ENCODE results near the gene NAGPA.

NAGPA gene

GRCh38 chr16:5027575-5028235, 6.0 kb downstream of the NAGPA start:
- no peak for DNase-seq (ENCODE audit: low read depth in 2 of 2)

- no peak for DNase-seq (ENCODE audit: low read depth in 2 of 2)
Observed at GRCh38 chr16:5027086-5027485, 6.6 kb downstream of the NAGPA start.

- DNase-seq (ENCODE audit: low read depth in 2 of 2) = no peak
Observed at GRCh38 chr16:5026664-5027063, 7.1 kb downstream of the NAGPA start.

- no peak for DNase-seq (ENCODE audit: low read depth in 2 of 2)
Observed at GRCh38 chr16:5025171-5025632, 8.5 kb downstream of the NAGPA start.

GRCh38 chr16:5024632-5025031, 9.1 kb downstream of the NAGPA start:
- DNase-seq (ENCODE audit: low read depth in 2 of 2) = no peak

GRCh38 chr16:5022521-5022920, 11.2 kb downstream of the NAGPA start:
- DNase-seq (ENCODE audit: low read depth in 2 of 2) = no peak

GRCh38 chr16:5020551-5020950, 13.2 kb downstream of the NAGPA start:
- DNase-seq (ENCODE audit: low read depth in 2 of 2) = no peak

GRCh38 chr16:5019775-5020174, 14.0 kb downstream of the NAGPA start:
- DNase-seq (ENCODE audit: low read depth in 2 of 2) = no peak

- no peak for DNase-seq (ENCODE audit: low read depth in 2 of 2)
Observed at GRCh38 chr16:5018793-5019192, 14.9 kb downstream of the NAGPA start.

GRCh38 chr16:5017678-5017969, 16.1 kb downstream of the NAGPA start:
- DNase-seq (ENCODE audit: low read depth in 2 of 2) = no peak

- DNase-seq (ENCODE audit: low read depth in 2 of 2) = no peak
Observed at GRCh38 chr16:5016967-5017677, 16.6 kb downstream of the NAGPA start.

GRCh38 chr16:5015887-5016286, 17.8 kb downstream of the NAGPA start:
- no peak for DNase-seq (ENCODE audit: low read depth in 2 of 2)

- DNase-seq (ENCODE audit: low read depth in 2 of 2) = no peak
Observed at GRCh38 chr16:5015351-5015750, 18.4 kb downstream of the NAGPA start.

GRCh38 chr16:5012887-5013286, 20.8 kb downstream of the NAGPA start:
- no peak for DNase-seq (ENCODE audit: low read depth in 2 of 2)

- DNase-seq (ENCODE audit: low read depth in 2 of 2) = no peak
Observed at GRCh38 chr16:5011637-5012036, 22.1 kb downstream of the NAGPA start.

GRCh38 chr16:5010576-5011329, 23.0 kb downstream of the NAGPA start:
- DNase-seq (ENCODE audit: low read depth in 2 of 2) = no peak

GRCh38 chr16:5008311-5008731, 25.4 kb downstream of the NAGPA start:
- DNase-seq (ENCODE audit: low read depth in 2 of 2) = no peak

GRCh38 chr16:5007256-5007655, 26.5 kb downstream of the NAGPA start:
- no peak for DNase-seq (ENCODE audit: low read depth in 2 of 2)

GRCh38 chr16:5006348-5007193, 27.2 kb downstream of the NAGPA start:
- DNase-seq (ENCODE audit: low read depth in 2 of 2) = no peak

- no peak for DNase-seq (ENCODE audit: low read depth in 2 of 2)
Observed at GRCh38 chr16:5005916-5006315, 27.8 kb downstream of the NAGPA start.

GRCh38 chr16:5004311-5004710, 29.4 kb downstream of the NAGPA start:
- no peak for DNase-seq (ENCODE audit: low read depth in 2 of 2)

GRCh38 chr16:5003828-5004227, 29.9 kb downstream of the NAGPA start:
- no peak for DNase-seq (ENCODE audit: low read depth in 2 of 2)

Measured in stimulated activated CD4-positive, alpha-beta T cell treated with anti-CD3 and anti-CD28 coated beads, Interleukin-12 subunit alpha, Interleukin-12 subunit beta, amount 100 ng/mL, for 24 hours (primary cell).